ENCODE measurements around the gene ITPRID2.
A peak's percentile ranks its signal among the peaks of the same experiment; 100 is the strongest.

ITPRID2 gene
- 126 reads per million in 2 donors for total RNA-seq

DNA sequence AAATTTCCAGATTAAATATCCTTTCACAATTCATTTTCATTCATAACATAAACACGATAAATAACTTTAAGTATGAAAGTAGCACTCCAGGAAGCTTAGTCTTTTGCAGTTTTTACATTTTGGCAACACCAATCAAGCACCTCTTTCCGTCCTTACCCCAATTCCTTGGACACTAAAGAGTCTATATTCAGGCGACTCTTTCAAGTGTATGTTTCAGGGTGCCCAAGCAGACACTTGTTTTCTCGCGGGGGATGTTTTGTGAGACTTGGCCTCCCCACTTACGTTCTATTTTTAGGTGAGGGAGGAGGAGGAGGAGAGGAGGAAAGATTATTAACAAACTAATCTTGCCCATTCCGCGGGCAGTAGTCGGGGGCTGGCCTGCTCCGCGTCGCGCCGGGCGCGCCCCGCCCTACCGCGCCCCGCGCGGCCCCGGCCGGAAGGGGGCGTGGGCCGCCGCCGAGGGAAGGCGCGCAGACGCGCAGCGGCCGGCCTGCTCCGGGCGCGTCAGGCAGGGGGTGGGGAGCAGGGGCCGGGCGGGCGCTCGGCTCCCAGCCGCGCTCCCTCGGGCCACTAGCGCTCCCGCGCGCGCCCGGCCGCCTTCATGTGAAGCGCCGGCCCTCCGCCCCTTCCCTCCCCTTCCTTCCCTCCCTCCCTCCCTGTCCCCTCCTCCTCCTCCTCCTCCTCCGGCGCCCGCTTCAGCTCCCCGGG is at the start of gene ITPRID2:
Gene ITPRID2, plus strand, starts transcription at position 473 of the 708 bp plus-strand sequence. CDS start 337 bp downstream, outside the sequence.
- DNase-seq, result peak; percentile 51

DNA sequence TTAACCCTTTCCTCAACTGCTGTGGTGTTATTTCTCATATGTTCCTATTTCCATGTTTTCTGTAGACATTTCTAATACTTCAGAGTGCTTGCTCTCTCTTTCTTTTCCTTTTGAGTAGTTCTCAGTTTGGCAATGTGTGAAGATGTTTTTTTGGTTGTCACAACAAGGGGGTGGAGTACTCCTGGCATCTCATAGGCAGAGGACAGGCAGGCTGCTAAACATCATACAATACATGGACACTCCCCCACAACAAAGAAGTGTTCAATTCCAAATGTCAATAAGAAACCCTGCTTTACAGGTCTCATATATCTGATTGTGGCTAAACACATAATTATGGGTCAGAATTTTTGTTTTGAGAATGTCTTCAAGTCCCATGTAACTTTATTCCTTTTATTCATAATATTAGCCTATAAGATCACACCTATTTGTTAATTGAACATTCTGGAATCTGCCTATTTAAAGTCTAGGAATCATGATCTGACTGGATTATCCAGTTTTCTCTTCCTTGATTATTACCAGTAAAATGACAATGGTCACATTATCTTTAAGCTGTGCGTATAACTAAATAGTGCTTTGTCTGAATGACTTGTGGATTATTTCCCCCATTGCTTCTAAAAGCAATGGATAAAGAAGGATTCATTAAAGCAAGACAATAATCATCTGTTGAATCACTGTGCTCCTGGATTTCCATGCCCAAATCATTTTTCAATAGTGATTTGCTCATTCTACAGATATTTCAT is 46.8 kb upstream of the ITPRID2 start:
- no peak for DNase-seq

DNA sequence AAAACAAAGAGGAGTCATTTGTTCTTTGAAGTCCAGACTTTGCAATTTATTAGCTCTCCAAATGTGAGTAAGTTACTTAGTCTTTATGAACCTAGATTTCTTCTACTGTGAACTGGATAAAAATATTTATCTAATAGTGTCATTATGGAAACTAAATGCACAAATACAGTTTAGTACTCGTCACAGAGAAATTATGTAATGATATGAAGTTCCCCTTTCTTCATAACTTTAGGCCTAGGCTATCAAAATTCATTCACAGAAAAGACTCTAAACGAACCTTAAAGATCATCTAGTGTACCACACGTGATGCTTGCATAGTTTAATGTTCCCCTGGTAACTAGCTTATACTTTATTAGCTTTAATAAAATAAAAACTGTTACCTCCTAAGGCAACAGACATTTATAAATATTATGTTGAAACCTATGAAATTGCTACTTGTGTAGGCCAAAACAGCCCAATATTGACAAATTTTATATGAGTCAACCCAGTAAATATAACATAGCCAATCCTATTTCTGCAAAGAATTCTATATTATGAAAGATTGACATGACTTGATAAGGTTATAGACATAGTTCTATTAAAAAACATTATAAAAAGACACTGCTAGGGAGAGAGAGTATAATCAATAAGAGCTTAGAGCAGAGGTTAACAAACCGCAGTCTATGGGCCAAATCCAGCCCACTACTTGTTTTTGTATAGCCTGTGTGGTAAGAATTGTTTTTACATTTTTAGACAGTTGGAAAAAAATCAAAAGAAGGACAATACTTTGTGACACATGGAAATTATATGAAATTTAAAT is 44.9 kb upstream of the ITPRID2 start:
- DNase-seq, result no peak

DNA sequence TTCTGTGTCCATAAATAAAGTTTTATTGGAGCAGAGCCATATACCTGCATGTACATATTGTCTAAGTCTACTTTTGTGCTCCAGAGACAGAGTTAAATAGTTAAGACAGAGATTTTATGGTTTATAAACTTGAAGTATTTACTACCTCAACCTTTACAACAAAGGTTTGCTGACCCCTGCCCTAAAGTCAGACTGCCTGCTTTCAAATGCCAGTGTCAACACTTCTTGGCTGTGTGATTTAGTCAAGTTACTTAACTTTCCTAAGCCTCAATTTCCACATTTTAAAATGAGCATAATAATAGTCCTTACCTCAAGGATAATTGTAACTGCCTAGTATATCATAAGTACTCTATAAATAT is 44.4 kb upstream of the ITPRID2 start:
- DNase-seq, result no peak

DNA sequence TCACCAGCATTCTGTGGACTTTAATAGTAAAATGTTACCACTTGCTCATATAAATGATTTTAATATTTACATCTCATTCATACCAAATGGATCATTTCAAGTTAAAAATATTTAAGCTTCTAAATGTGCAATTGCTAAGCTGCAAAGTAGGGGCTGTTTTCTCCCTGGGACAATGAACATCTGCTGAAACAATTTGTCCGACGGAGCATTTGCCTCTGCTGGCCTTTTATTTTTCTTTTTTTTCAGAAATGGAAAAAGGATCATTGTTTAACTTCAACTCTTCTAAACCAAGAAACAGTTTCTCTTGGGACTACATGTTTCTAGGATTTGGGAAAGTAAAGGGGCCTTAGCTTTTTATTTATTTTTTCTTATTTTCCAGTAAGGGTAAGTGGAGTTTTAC is 43.8 kb upstream of the ITPRID2 start:
- DNase-seq, result no peak

DNA sequence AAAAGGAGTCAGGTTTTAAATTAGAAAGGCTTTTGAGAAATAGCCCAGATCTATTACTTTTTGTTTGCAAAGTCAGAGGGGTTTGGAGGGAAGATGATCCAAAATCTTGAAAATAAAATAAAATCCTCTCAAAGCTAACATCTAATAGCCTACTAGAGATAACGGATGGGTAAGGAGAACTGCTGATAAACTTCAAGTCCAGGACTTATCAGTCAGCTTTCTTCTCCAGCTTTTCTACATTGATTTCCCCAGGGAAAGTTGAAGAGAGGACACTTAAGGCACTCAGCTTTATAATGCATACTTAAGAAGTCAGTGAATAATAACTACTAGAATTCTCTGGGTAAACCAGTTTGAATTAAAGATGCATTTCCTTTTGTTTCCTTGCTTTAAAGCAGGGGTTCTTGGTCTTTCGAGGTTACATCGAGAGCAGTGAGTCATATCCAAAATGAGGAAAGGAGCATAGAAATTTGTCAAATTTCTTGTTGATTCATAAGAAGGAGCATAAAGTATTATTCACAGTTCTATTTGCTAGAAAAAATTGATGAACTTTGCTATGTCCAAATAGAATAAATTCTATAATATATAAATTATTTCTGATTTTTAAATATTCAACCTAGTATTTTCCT is 43.2 kb upstream of the ITPRID2 start:
- DNase-seq, result no peak

DNA sequence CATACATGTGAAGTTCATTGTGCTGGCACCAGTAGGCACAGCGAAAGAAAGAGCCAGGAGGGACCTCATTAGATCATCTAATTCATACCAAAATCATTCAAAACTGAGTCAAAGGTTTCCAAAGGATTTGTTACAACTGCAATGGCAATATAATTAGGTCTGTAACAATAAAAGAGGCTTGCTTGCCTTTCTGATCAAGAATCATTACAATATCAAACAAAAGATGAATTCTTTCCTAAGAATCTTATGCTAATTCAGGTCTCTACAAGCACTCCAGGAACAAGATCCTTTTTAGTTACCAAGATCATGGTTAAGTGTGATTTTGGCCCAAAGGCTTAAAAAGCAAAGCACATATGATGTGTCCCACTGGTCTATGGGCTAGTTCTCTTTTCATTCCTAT is 41.9 kb upstream of the ITPRID2 start:
- DNase-seq, result no peak

DNA sequence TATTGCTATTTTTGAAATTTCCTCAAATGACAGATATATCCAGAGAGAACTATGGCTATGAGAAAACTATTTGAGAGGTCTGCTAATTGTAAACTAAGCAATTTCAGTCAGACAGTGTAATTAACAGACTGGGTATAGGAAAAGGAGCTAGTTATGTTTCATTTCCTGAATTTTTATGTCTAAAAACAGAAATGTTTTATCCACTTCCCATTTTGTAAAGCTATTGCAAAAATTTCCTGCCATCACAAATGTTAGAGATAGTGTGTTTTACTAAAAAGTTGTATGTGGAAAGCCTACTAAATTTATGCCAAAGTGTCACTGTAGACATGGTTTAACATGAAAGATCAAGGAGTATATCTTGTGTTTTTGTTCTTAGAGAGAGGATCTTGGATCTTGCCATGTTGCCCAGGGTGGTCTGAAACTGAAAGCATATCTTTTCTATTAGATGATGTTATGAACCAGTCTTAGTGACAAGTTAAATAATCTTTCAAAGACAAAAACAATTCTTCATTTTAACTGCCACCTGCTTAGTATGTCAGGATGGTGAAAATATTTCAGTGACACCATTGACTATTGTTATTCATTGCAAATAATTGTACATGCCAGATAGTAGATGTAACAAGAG is 40.5 kb upstream of the ITPRID2 start:
- no peak for DNase-seq

DNA sequence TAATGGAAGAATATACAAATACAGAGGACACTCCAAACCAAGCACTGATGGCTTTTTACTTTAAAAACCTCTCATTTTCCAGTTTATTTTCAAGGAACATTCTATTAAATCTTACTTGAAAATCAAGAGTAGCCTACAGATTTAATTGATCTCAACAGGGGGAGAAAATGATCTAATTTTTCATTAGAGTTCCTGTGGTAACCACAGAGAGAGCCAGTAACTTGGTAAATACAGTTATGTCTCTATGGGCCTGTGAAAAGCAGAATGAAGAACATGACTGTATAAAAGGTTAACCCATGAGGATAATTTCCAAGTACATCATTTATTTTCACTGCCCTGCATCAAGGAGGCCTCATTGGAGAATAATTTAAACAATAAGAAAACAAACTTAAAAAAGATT is 39.8 kb upstream of the ITPRID2 start:
- no peak for DNase-seq

DNA sequence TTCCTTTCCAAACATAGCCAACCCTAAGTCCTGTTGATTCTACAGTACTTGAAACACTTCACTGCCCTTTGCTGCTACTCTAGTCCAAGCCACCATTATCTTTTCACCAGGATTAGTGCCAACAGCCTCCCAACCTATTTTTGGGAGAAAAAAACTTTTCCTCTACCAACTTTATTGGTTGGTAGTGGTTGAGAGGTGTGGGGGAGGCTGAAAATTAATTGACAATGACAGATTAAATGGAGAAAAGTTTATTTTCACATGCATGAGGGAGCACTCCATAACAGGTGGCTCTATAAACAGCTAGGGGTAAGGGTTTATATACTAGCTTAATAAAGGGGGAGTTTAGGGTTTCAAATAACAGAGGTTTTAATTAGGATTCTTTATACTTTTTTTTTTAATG is 37.8 kb upstream of the ITPRID2 start:
- DNase-seq, result no peak

DNA sequence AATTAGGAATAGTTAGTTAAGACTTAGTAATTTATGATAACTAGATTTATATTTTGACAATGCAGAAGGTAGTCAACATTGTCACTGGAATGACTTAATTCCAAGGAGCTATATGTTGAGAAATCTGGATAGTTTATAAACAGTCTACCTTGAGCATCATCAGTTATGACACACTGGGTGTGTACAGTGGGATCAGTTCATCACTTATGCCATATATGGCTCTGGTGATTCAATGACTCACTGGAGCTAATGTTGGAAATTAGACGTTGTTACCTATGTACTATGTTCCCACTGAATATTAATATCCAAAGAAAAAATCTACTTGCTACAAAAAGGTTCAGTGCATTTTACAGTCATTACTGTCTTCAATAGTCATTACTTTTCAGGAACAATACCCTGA is 34.0 kb upstream of the ITPRID2 start:
- no peak for DNase-seq

DNA sequence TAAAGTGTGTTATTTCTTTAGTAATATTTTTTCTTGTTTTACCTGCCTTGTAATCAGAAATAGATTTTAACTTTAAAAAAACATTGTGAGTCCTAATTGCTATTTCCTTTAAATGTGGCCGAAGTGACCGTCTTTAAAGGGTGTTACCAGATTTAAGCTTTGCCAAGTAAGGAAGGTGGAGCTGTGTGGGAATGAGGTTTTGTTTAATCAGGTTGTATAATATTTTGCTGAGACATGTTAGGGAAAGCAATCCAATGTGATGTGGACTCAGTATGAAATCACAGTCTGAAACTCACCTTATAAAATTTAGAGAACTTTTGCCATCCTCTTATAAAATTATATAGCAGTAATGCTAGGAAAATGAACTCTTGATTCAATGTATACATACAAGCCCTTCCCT is 32.9 kb upstream of the ITPRID2 start:
- DNase-seq, result no peak

DNA sequence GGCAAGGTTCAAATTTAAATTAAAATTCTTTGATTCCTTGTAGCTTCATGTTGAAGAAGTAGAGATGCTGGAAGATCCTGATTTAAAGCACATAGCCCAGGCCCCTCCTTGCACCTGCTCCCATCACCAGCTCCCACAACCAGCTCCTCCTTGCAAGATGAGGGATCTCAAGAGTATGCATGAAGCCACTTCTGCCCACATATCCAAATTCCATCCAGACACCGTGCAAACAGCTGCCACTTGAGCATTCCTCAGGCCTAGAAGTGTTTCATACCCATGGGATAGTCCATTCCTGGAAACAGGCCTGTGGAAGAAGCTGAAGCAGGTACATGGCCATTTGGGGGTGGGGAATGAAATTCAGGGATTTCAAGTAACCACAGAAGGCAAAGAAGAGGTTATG is 32.4 kb upstream of the ITPRID2 start:
- DNase-seq, result no peak

DNA sequence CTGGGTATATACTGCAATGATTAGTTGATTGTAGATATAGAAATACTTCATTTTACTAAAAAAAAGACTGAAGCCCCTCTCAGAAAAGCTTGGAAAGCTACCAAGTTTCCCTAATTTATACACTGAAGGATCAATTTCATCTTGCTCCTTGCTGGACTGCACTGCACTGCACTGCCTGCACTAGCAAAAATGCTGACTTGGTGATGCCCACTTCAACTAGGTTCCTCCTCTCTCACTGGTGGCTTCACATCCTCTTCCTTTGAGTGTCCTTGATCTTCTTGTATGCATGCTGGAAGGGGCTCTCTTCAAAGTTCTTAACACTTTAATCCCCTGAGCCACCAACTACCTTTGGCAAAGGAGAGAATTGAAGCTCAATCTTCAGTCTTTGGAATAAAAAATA is 31.7 kb upstream of the ITPRID2 start:
- DNase-seq, result no peak

DNA sequence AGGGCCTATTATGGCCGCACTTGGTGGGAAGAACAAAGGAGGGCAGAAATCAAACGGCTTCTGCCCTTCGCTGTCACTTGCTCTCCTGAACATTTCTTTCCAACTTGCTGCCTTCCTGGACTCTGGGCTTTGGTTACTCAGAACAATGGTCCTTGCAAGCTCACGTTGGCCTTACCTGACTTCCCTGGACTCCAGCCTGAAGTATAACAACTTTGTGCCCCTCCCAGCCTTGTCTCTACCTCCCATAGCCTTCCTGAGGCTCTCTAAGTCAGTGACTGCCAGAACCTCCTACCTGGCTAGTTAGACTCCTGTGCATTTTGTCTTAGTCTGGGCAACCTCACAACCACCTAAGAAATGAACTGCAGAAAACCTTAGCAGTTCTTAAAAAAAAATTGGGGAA is 30.2 kb upstream of the ITPRID2 start:
- DNase-seq, result no peak

DNA sequence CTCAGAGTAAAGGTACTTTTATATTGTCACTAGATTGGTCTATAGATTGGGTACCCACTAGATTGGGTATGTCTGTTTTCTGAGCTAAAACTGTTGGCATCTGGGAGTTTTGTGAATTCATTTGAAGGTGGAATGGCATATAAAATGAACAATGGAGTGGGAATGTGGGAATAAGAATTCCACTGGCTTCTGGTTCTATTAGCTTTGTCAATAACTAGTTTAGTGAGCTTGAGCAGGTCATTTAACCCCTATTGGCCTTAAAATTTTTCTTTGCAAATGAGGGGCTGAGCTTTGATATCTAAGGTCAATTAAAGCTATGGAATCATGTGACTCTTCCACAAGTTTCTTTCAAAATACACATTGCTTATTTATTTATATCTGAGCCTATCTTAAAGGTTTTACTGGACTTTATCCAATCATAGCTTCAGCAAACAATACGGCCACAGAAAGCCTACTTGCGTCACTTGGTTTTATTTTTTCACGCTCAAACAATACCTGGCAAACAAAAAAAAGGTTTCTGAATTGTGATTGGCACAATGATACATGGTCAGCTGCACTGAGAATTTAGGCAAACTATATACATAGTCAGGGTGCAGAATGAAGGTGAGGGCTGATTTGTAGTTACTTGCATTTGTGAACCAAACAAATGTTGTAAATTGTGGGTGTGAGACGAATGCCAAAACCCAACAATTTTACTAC is 28.8 kb upstream of the ITPRID2 start:
- no peak for DNase-seq

DNA sequence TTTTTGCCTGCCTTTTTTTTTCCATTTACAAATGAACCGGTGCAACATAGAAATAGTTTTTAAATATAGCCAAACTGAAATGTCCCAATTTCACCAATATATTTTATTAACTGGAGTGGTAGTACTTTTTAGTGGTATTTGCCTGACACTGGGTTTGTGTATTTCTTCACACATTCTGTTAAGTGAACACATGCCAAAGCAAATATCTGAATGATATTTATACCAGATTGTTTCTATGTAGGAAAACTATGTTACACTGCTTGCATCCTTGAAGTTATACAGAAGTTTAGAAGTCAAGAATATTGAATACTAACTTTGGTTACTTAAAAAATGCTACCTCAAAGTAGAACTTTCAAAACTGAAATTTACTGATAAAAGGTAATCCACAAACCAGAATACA is 19.4 kb upstream of the ITPRID2 start:
- DNase-seq, result no peak

DNA sequence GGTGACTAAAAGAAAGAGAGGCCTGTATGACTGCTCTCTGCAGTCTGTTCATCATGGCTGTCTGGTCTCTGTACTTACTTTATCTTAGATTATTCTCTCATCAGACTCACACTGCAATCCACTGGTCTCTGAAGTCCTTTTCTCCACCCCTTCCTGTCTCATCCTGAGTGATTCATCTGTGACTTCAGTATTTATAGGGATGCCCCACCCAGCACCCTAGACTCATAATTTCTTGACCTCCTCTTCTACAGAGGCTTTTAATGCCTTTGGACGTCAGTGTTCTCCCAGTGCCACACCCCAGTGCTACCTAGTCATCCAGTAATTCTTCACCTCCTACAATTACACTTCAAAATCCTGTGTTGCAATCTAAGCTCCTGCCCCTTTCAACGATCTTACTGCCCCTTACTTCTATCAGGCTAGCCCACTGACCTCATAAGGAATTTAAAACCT is 14.9 kb upstream of the ITPRID2 start:
- DNase-seq, result no peak

DNA sequence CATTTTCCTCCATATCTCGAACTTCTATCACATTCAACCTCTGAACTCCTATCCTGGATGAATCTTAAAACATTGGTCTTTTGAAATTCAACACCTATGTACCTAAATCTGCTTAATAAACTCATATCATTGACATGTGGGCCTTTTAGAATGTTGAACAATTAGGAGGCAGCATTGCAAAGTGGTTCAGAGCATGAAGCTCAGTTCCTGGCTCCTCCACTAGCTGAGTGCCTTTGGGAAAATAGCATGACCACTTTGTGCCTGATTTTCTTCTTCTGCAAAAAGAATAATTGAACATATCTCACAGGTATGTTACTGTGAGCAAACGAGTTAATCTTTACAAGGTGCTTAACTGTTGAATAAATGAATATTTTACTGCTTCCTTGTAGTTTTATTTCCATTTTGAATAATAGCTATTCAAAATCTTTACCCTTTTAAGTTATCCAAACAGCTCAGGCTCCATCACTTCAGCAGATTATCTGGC is 14.3 kb upstream of the ITPRID2 start:
- DNase-seq, result no peak

DNA sequence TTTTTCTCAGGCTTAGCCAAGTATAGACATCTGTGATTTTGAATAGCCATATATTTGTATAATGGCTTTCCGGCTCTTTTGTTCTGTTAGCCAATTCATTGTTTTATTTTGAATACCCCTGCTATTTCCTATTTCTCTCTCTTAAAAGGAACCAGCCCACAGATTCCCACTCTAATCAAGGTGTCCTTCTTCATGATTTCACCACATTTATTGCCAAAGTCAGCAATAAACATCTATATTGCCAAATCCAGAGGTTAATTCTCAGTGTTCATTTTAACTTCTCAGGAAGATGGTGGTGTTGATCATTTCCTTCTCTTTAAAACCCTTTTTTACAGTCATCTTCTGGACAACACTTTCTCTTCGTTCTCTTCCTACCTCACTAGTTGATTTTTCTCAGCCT is 13.1 kb upstream of the ITPRID2 start:
- no peak for DNase-seq

DNA sequence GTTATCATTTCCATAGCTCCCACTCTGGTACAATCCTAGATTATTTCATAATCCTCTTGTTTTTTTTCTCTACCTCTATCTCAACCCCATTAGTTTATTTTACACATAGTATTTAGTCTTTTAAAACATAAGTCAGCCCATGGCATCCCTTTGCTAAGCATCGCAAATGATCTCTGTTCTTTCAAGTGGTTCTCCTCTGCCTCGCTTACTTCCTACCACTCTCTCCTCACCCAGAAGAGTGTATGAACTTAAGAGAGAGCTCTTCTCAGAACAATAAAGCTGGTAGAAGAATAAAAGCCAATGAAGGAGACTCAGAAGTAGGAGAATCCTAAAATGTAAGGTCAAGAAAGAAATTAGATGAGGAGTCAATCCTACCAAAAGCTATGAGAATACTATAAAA is 12.2 kb upstream of the ITPRID2 start:
- no peak for DNase-seq

Measured in activated gamma-delta T cell (primary cell).